ENCODE results near the gene ROCK2. TPM values are rescaled to one million over a fixed set of nuclear protein-coding genes. Genes with fewer than 3 reads are reported as not detected.

ROCK2 gene
- total RNA-seq, 2 donors from 2014 or later, result 29.6 to 32.2 TPM

- Histone ChIP-seq H3K27me3 (replicated peaks; ENCODE audit: insufficient read depth) (no peaks in the 10 kb centered on the region), H3K27ac (no peak overlapping the region), H3K4me1 (replicated peaks) (no peaks in the 10 kb centered on the region), H3K9me3 (no peaks in the 10 kb centered on the region), H3K36me3 (no peaks in the 10 kb centered on the region), H3K4me3 (no peak overlapping the region)
- DNase-seq (ENCODE audit: low spot score), result no peak
- intact Hi-C loops (cut with DNase I), result no loop called here
- no peak for TF ChIP-seq POLR2AphosphoS5 (IDR thresholded peaks at IDR 0.05)
- TF ChIP-seq CTCF (IDR thresholded peaks at IDR 0.05), result no peak
- TF ChIP-seq POLR2A (IDR thresholded peaks at IDR 0.05), result no peak
- 100% methylated on average over 1 of the region's 1 CpG for WGBS
Measured at GRCh38 chr2:11314487-11314886, 29.9 kb downstream of the ROCK2 start.

GRCh38 chr2:11312770-11313471, 31.5 kb downstream of the ROCK2 start:
- Histone ChIP-seq H3K36me3 (no peaks in the 10 kb centered on the region), H3K4me3 (no peak overlapping the region), H3K4me1 (replicated peaks) (no peaks in the 10 kb centered on the region), H3K27me3 (replicated peaks; ENCODE audit: insufficient read depth) (no peaks in the 10 kb centered on the region), H3K27ac (no peak overlapping the region), H3K9me3 (no peaks in the 10 kb centered on the region)
- 93% methylated on average over 6 of the region's 6 CpGs for WGBS
- no peak for TF ChIP-seq CTCF (IDR thresholded peaks at IDR 0.05)
- TF ChIP-seq POLR2A (IDR thresholded peaks at IDR 0.05), result no peak
- TF ChIP-seq POLR2AphosphoS5 (IDR thresholded peaks at IDR 0.05), result no peak
- intact Hi-C loops (cut with DNase I), result no loop called here
- DNase-seq (ENCODE audit: low spot score), result no peak

GRCh38 chr2:11311543-11311942, 32.9 kb downstream of the ROCK2 start:
- intact Hi-C loops (cut with DNase I), result no loop called here
- WGBS, result 90% methylated on average over 7 of the region's 7 CpGs
- Histone ChIP-seq H3K4me1 (replicated peaks) (no peaks in the 10 kb centered on the region), H3K4me3 (no peak overlapping the region), H3K27me3 (replicated peaks; ENCODE audit: insufficient read depth) (no peaks in the 10 kb centered on the region), H3K36me3 (no peaks in the 10 kb centered on the region), H3K27ac (no peak overlapping the region), H3K9me3 (no peaks in the 10 kb centered on the region)
- TF ChIP-seq POLR2A (IDR thresholded peaks at IDR 0.05) (no peak), CTCF (IDR thresholded peaks at IDR 0.05) (no peak), POLR2AphosphoS5 (IDR thresholded peaks at IDR 0.05) (no peak)
- DNase-seq (ENCODE audit: low spot score), result no peak

GRCh38 chr2:11310212-11310611, 34.2 kb downstream of the ROCK2 start:
- 77% methylated on average over 5 of the region's 5 CpGs for WGBS
- Histone ChIP-seq H3K27me3 (replicated peaks; ENCODE audit: insufficient read depth) (no peaks in the 10 kb centered on the region), H3K27ac (no peak overlapping the region), H3K4me1 (replicated peaks) (no peaks in the 10 kb centered on the region), H3K9me3 (no peaks in the 10 kb centered on the region), H3K4me3 (no peak overlapping the region), H3K36me3 (no peaks in the 10 kb centered on the region)
- intact Hi-C loops (cut with DNase I), result no loop called here
- TF ChIP-seq POLR2A (IDR thresholded peaks at IDR 0.05) (no peak), CTCF (IDR thresholded peaks at IDR 0.05) (no peak), POLR2AphosphoS5 (IDR thresholded peaks at IDR 0.05) (no peak)
- no peak for DNase-seq (ENCODE audit: low spot score)

GRCh38 chr2:11309706-11310105, 34.7 kb downstream of the ROCK2 start:
- Histone ChIP-seq H3K4me3 (no peak overlapping the region), H3K36me3 (no peaks in the 10 kb centered on the region), H3K4me1 (replicated peaks) (no peaks in the 10 kb centered on the region), H3K27ac (no peak overlapping the region), H3K9me3 (no peaks in the 10 kb centered on the region), H3K27me3 (replicated peaks; ENCODE audit: insufficient read depth) (no peaks in the 10 kb centered on the region)
- DNase-seq (ENCODE audit: low spot score), result no peak
- TF ChIP-seq CTCF (IDR thresholded peaks at IDR 0.05), result no peak
- no peak for TF ChIP-seq POLR2AphosphoS5 (IDR thresholded peaks at IDR 0.05)
- TF ChIP-seq POLR2A (IDR thresholded peaks at IDR 0.05), result no peak
- WGBS, result 67% methylated on average over 5 of the region's 5 CpGs
- intact Hi-C loops (cut with DNase I), result no loop called here
